Stomach (tissue), 4 donors: ENCODE measurements around the gene MBP.

Source experiments
- POLR2A ChIP-seq, 4 donors: fragments of 450-650 bp; IDR thresholded peaks; one replicate each; pipeline ENCODE4 v1.6.1; 2016; ENCODE audit warnings: antibody characterized with exemption in 4 of 4, control low read depth in 2 of 4, mild to moderate bottlenecking in 1 of 4, moderate library complexity in 1 of 4
- TF ChIP-seq, protein P1 (sequence below), 7 experiments: fragments of 450-650 bp in 4 of 7; fragments of 200-600 bp in 3 of 7; sonication (generic) in 3 of 7; IDR thresholded peaks; one replicate each; pipeline ENCODE4 v1.5.1; 2016 to 2019; ENCODE audit warnings: antibody characterized with exemption in 7 of 7, control low read depth in 2 of 7, mild to moderate bottlenecking in 1 of 7

DNA sequence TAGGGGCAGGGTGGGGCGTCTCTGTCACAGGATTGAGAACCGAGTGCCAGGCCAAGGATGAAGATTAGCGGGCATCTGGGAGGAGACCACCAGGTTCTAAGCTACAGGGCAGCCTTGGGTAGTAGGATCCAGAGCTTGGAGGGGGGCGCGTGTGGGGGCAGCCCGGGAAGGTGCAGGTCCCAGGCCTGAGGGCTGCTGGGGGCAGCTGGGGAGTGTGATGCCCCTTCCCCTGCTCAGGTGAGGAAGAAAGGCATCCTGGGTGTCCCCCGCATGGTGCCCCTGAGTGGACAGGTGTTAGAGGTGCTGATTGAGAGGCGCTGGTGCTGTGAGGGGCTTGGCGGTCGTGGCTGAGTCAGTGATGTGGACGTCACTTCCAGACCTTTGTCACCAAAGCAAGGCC, 33.9 kb upstream of the MBP start:
- TF ChIP-seq, protein P1, sequence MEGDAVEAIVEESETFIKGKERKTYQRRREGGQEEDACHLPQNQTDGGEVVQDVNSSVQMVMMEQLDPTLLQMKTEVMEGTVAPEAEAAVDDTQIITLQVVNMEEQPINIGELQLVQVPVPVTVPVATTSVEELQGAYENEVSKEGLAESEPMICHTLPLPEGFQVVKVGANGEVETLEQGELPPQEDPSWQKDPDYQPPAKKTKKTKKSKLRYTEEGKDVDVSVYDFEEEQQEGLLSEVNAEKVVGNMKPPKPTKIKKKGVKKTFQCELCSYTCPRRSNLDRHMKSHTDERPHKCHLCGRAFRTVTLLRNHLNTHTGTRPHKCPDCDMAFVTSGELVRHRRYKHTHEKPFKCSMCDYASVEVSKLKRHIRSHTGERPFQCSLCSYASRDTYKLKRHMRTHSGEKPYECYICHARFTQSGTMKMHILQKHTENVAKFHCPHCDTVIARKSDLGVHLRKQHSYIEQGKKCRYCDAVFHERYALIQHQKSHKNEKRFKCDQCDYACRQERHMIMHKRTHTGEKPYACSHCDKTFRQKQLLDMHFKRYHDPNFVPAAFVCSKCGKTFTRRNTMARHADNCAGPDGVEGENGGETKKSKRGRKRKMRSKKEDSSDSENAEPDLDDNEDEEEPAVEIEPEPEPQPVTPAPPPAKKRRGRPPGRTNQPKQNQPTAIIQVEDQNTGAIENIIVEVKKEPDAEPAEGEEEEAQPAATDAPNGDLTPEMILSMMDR (IDR thresholded peaks at IDR 0.05), result no peak
- TF ChIP-seq POLR2A (IDR thresholded peaks at IDR 0.05), result no peak
